Measurements from ENCODE around the gene SORCS2. TPM values are rescaled to one million over a fixed set of nuclear protein-coding genes. Genes with fewer than 3 reads are reported as not detected.

SORCS2 gene
- polyA plus RNA-seq, 1 of the 3 experiments (the other 2 are of a cell fraction): 1.6 TPM

DNA sequence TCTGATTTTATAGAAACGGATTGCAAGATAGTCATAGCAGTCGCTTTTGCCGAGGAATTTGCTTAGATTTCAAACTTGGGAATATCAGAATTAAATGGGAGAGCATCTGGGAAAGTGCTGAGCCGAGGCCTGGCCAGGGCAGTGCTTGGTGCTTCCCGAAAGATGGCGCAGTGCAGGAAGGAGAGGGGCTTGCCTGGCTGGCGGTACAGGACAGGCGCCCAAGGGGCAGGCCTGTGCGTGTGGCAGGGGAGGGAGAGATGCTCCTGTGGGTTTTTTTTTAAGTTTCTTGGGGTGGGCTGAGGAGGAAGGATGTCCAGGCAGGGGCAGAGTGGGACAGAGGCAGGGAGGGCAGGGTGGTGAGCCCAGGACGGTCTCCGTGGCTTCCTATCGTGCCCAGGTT is 506.2 kb downstream of the SORCS2 start:
- Histone ChIP-seq H3K9me3 (no peaks in the 10 kb centered on the region), H4K20me1 (ENCODE audit: insufficient read depth) (no peaks in the 10 kb centered on the region), H3F3A (replicated peaks; ENCODE audit: insufficient read depth) (peaks cover 8% of the 10 kb centered on the region), H3K4me2 (peak overlapping the region; percentile 60; the same call in 1 of the 2 replicates), H3K9me2 (no peaks in the 10 kb centered on the region), H3K4me1 (ENCODE audit: control insufficient read depth in 1 of 2, insufficient read depth in 2 of 2, low read depth in 1 of 2, low read length in 1 of 2) (peaks cover 6 to 11% of the 10 kb centered on the region in 2 experiments; a peak in 2 of 4 replicates), H3K79me2 (ENCODE audit: insufficient read depth) (no peaks in the 10 kb centered on the region), H3K27ac (ENCODE audit: low read depth in 2 of 2, low read length in 1 of 2) (peak overlapping the region in 1 of 2 experiments; percentile 60; a peak in 1 of 4 replicates), H2AFZ (ENCODE audit: low read depth) (no peak overlapping the region), H3K9ac (no peak overlapping the region), H3K4me3 (ENCODE audit: low read depth in 2 of 2, low read length in 1 of 2) (no peak overlapping the region), H3K36me3 (replicated peaks in 1 of 2; ENCODE audit: control insufficient read depth in 1 of 2, insufficient read depth in 2 of 2, low read length in 1 of 2) (no peaks in the 10 kb centered on the region), H3K27me3 (ENCODE audit: insufficient read depth) (no peaks in the 10 kb centered on the region)
- ChIA-PET POLR2A (no interaction called here), CTCF (no interaction called here)
- TF ChIP-seq RXRA (IDR thresholded peaks at IDR 0.05; ENCODE audit: borderline replicate concordance, low read depth) (no peak), EP300 (IDR thresholded peaks at IDR 0.05; ENCODE audit: borderline replicate concordance in 1 of 2, low read depth in 1 of 2, low read length in 1 of 2) (no peak), EZH2phosphoT487 (IDR thresholded peaks at IDR 0.05; ENCODE audit: borderline replicate concordance, low read depth) (no peak), RAD21 (IDR thresholded peaks at IDR 0.05; ENCODE audit: low read length) (no peak), FOXM1 (IDR thresholded peaks at IDR 0.05; ENCODE audit: low read depth) (no peak), RFX5 (IDR thresholded peaks at IDR 0.05; ENCODE audit: low read length) (no peak)
- peak; percentile 67 for DNase-seq
- WGBS (ENCODE audit: low lambda C conversion rate): 76% methylated on average over 12 of the region's 12 CpGs

DNA sequence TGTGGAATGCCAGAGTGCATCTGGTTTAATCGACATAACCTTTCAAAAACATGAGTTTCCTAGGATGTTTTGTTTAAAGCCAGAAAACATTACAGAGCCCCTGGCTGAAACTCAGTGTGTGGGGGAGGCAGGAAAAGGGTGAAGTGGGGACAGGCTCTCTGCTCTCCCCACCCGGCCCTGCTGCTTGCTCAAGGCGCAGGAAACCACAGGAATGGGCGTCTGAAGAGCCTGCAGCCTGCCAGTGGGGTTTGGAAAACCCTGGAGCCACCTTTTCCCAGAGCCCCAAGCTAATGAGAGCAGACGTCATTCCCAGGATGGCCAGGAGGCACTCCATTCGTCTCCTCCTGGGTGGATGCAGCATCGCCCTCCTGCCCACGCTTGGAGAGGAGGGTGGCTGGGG is 506.7 kb downstream of the SORCS2 start:
- TF ChIP-seq MEF2A (IDR thresholded peaks at IDR 0.05; ENCODE audit: borderline replicate concordance, low read depth) (no peak), TEAD4 (IDR thresholded peaks at IDR 0.05; ENCODE audit: borderline replicate concordance, insufficient read depth) (no peak), NFIC (IDR thresholded peaks at IDR 0.05; ENCODE audit: borderline replicate concordance) (no peak), RFX5 (IDR thresholded peaks at IDR 0.05; ENCODE audit: low read length) (no peak), FOSL2 (IDR thresholded peaks at IDR 0.05; ENCODE audit: borderline replicate concordance, low read depth) (no peak), POLR2AphosphoS5 (IDR thresholded peaks at IDR 0.05; ENCODE audit: low read depth, low read length) (no peak), TAF1 (IDR thresholded peaks at IDR 0.05; ENCODE audit: borderline replicate concordance, low read depth, low read length) (no peak), MXI1 (IDR thresholded peaks at IDR 0.05; ENCODE audit: low read depth, low read length) (no peak), FOXM1 (IDR thresholded peaks at IDR 0.05; ENCODE audit: low read depth) (no peak), EZH2phosphoT487 (IDR thresholded peaks at IDR 0.05; ENCODE audit: borderline replicate concordance, low read depth) (no peak), RXRA (IDR thresholded peaks at IDR 0.05; ENCODE audit: borderline replicate concordance, low read depth) (no peak), SMC3 (IDR thresholded peaks at IDR 0.05; ENCODE audit: low read depth, low read length) (no peak), FOXJ3 (CRISPR knock-in tag; IDR thresholded peaks at IDR 0.05) (no peak)
- TF ChIP-seq, protein P1, sequence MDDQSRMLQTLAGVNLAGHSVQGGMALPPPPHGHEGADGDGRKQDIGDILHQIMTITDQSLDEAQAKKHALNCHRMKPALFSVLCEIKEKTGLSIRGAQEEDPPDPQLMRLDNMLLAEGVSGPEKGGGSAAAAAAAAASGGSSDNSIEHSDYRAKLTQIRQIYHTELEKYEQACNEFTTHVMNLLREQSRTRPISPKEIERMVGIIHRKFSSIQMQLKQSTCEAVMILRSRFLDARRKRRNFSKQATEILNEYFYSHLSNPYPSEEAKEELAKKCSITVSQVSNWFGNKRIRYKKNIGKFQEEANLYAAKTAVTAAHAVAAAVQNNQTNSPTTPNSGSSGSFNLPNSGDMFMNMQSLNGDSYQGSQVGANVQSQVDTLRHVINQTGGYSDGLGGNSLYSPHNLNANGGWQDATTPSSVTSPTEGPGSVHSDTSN (IDR thresholded peaks at IDR 0.05): no peak
- TF ChIP-seq, protein P2, sequence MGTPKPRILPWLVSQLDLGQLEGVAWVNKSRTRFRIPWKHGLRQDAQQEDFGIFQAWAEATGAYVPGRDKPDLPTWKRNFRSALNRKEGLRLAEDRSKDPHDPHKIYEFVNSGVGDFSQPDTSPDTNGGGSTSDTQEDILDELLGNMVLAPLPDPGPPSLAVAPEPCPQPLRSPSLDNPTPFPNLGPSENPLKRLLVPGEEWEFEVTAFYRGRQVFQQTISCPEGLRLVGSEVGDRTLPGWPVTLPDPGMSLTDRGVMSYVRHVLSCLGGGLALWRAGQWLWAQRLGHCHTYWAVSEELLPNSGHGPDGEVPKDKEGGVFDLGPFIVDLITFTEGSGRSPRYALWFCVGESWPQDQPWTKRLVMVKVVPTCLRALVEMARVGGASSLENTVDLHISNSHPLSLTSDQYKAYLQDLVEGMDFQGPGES (IDR thresholded peaks at IDR 0.05; ENCODE audit: low read depth, low read length): no peak
- TF ChIP-seq, protein P3, sequence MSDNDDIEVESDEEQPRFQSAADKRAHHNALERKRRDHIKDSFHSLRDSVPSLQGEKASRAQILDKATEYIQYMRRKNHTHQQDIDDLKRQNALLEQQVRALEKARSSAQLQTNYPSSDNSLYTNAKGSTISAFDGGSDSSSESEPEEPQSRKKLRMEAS (IDR thresholded peaks at IDR 0.05; ENCODE audit: low read depth): no peak
- TF ChIP-seq, protein P4, sequence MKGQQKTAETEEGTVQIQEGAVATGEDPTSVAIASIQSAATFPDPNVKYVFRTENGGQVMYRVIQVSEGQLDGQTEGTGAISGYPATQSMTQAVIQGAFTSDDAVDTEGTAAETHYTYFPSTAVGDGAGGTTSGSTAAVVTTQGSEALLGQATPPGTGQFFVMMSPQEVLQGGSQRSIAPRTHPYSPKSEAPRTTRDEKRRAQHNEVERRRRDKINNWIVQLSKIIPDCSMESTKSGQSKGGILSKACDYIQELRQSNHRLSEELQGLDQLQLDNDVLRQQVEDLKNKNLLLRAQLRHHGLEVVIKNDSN (IDR thresholded peaks at IDR 0.05; ENCODE audit: borderline replicate concordance, low read depth): no peak
- CTCF ChIA-PET: no interaction called here
- Histone ChIP-seq H3K9me3 (no peaks in the 10 kb centered on the region), H3F3A (replicated peaks; ENCODE audit: insufficient read depth) (peaks cover 8% of the 10 kb centered on the region), H4K20me1 (ENCODE audit: insufficient read depth) (no peaks in the 10 kb centered on the region), H3K4me3 (ENCODE audit: low read depth in 2 of 2, low read length in 1 of 2) (no peak overlapping the region), H3K27me3 (ENCODE audit: insufficient read depth) (no peaks in the 10 kb centered on the region), H3K36me3 (replicated peaks in 1 of 2; ENCODE audit: control insufficient read depth in 1 of 2, insufficient read depth in 2 of 2, low read length in 1 of 2) (no peaks in the 10 kb centered on the region), H3K9me2 (no peaks in the 10 kb centered on the region), H3K9ac (no peak overlapping the region), H3K79me2 (ENCODE audit: insufficient read depth) (no peaks in the 10 kb centered on the region), H3K27ac (ENCODE audit: low read depth in 2 of 2, low read length in 1 of 2) (peak overlapping the region in 1 of 2 experiments; percentile 60; a peak in 1 of 4 replicates), H3K4me1 (ENCODE audit: control insufficient read depth in 1 of 2, insufficient read depth in 2 of 2, low read depth in 1 of 2, low read length in 1 of 2) (peaks cover 6 to 11% of the 10 kb centered on the region in 2 experiments; a peak in 2 of 4 replicates), H2AFZ (ENCODE audit: low read depth) (no peak overlapping the region), H3K4me2 (peak overlapping the region; percentile 60; the same call in 1 of the 2 replicates)
- DNase-seq: peak; percentile 54
- 43% methylated on average over 6 of the region's 8 CpGs for WGBS (ENCODE audit: low lambda C conversion rate)
- POLR2A ChIA-PET: no interaction called here

All from SK-N-SH (cell line).